Amniotic stem cell (primary cell): ENCODE measurements around the gene SNX4.

Experiments
- DNase-seq: peaks from one replicate; lab custom pipeline; 2025; lab: John Stamatoyannopoulos, UW

Gene SNX4

GRCh38 chr3:125403789-125404188 lies 116.2 kb downstream of the SNX4 start:
- peak; percentile 51 for DNase-seq

GRCh38 chr3:125402639-125403038 lies 117.4 kb downstream of the SNX4 start:
- no peak for DNase-seq

- no peak for DNase-seq
These were observed 118.6 kb downstream of the SNX4 start for GRCh38 chr3:125401402-125401801.

DNA sequence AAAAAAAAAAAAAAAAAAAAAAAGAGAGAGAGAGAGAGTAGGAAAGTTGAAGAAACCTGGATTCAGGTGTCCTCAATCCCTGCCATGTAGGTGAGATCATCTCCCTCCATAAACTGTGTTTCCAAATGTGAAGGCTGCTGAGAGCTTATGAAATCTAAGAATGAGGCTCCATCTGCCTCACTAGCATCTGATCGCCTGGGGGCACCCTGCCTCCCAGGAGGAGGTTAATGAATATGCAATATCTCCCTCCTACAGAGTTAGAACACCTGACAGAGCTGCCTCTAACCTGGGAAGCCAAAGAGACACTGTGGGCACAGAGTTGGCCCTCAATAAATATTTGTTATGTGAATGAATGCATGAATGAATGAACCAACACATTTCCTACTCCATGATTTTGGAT lies 121.0 kb downstream of the SNX4 start:
- DNase-seq: no peak
